SK-N-SH (cell line): ENCODE results near the gene AK2. TPM values are rescaled to one million over a fixed set of nuclear protein-coding genes. Genes with fewer than 3 reads are reported as not detected.

Source experiments
- CTCF ChIA-PET: fragments of 300-600, 350-600 bp; formaldehyde crosslinking; extraction: SDS; loops from one replicate; lab custom pipeline; 2021; lab: Yijun Ruan, JAX
- POLR2A ChIA-PET: fragments of 350-600 bp; sonication (Branson Sonifier 250); formaldehyde crosslinking; extraction: SDS; loops from one replicate; lab custom pipeline; 2020; ENCODE audit warnings: antibody characterized with exemption, inconsistent platforms; lab: Yijun Ruan, JAX
- DNase-seq: peaks from one replicate; pipeline ENCODE4 v3.0.0; 2012
- H2AFZ ChIP-seq: fragments of 200-600 bp; sonication (generic); 2 replicates; pipeline ENCODE4 v1.8.1; 2016; ENCODE audit warnings: antibody characterized with exemption, mild to moderate bottlenecking, low read depth
- H3F3A ChIP-seq: fragments of 200-600 bp; sonication (generic); replicated peaks from 2 replicates; pipeline ENCODE3; 2016; ENCODE audit warnings: antibody characterized with exemption, mild to moderate bottlenecking; ENCODE audit not compliant: insufficient read depth
- H3K27ac ChIP-seq, 2 experiments: fragments of 200-500 bp in 1 of 2; fragments of 200-600 bp in 1 of 2; sonication (Bioruptor generic) in 1 of 2; sonication (generic), shearing (Covaris generic) in 1 of 2; 2 replicates each; pipeline versions ENCODE4 v1.5.1 to v1.6.1; 2014 to 2016; ENCODE audit warnings: low read depth in 2 of 2, inconsistent platforms in 1 of 2, low read length in 1 of 2, mild to moderate bottlenecking in 1 of 2, mixed read lengths in 1 of 2
- H3K27me3 ChIP-seq: fragments of 200-600 bp; sonication (generic), shearing (Covaris generic); 2 replicates; pipeline ENCODE4 v1.6.1; 2016; ENCODE audit warnings: mixed run types; ENCODE audit not compliant: insufficient read depth
- H3K36me3 ChIP-seq, 2 experiments: fragments of 200-500 bp in 1 of 2; fragments of 200-600 bp in 1 of 2; sonication (Bioruptor generic) in 1 of 2; sonication (generic) in 1 of 2; replicated peaks in 1 of 2; 2 replicates each; pipeline versions ENCODE3 to v1.5.1; 2014 to 2016; ENCODE audit warnings: low read length in 1 of 2, mild to moderate bottlenecking in 1 of 2; ENCODE audit not compliant: insufficient read depth in 2 of 2, control insufficient read depth in 1 of 2
- H3K4me1 ChIP-seq, 2 experiments: fragments of 200-500 bp in 1 of 2; fragments of 200-600 bp in 1 of 2; sonication (Bioruptor generic) in 1 of 2; sonication (generic), shearing (Covaris generic) in 1 of 2; 2 replicates each; pipeline versions ENCODE4 v1.5.1 to v1.6.1; 2014 to 2016; ENCODE audit warnings: low read depth in 1 of 2, low read length in 1 of 2, mixed run types in 1 of 2; ENCODE audit not compliant: insufficient read depth in 2 of 2, control insufficient read depth in 1 of 2
- H3K4me2 ChIP-seq: fragments of 200-600 bp; sonication (generic), shearing (Covaris generic); 2 replicates; pipeline ENCODE4 v1.6.1; 2017; ENCODE audit warnings: mixed run types
- H3K4me3 ChIP-seq, 2 experiments: fragments of 200-500 bp in 1 of 2; fragments of 200-600 bp in 1 of 2; sonication (Bioruptor generic) in 1 of 2; sonication (generic), shearing (Covaris generic) in 1 of 2; 2 replicates each; pipeline versions ENCODE4 v1.5.1 to v1.8.1; 2014 to 2016; ENCODE audit warnings: low read depth in 2 of 2, inconsistent platforms in 1 of 2, low read length in 1 of 2, mild to moderate bottlenecking in 1 of 2, mixed read lengths in 1 of 2, moderate library complexity in 1 of 2
- H3K79me2 ChIP-seq: fragments of 200-600 bp; sonication (generic); 2 replicates; pipeline ENCODE4 v1.8.1; 2017; ENCODE audit warnings: mild to moderate bottlenecking; ENCODE audit not compliant: insufficient read depth
- H3K9ac ChIP-seq: fragments of 200-600 bp; sonication (generic); 2 replicates; pipeline ENCODE4 v1.6.1; 2017; ENCODE audit warnings: mixed run types
- H3K9me2 ChIP-seq: fragments of 200-600 bp; sonication (generic); 2 replicates; pipeline ENCODE4 v1.6.1; 2017; ENCODE audit warnings: mixed run types
- H3K9me3 ChIP-seq: fragments of 200-600 bp; sonication (generic); 2 replicates; pipeline ENCODE4 v1.6.1; 2017; ENCODE audit warnings: mixed run types, mild to moderate bottlenecking, moderate library complexity
- H4K20me1 ChIP-seq: fragments of 200-600 bp; sonication (generic); 2 replicates; pipeline ENCODE4 v1.6.1; 2017; ENCODE audit warnings: mild to moderate bottlenecking, mixed run types; ENCODE audit not compliant: insufficient read depth
- CHD2 ChIP-seq: fragments of 150-350 bp; IDR thresholded peaks from 2 replicates; pipeline ENCODE4 v1.6.1; 2018; ENCODE audit warnings: low read length; ENCODE audit not compliant: partially characterized antibody
- ELF1 ChIP-seq: IDR thresholded peaks from 2 replicates; pipeline ENCODE4 v1.4.0; 2012
- FOXJ3 ChIP-seq: sonication (generic); formaldehyde crosslinking; IDR thresholded peaks from 2 replicates; pipeline ENCODE4 v1.5.1; 2020; ENCODE audit warnings: mild to moderate bottlenecking, missing genetic modification reagents
- FOXM1 ChIP-seq: IDR thresholded peaks from 2 replicates; pipeline ENCODE4 v1.4.0; 2012; ENCODE audit warnings: low read depth, mild to moderate bottlenecking
- IRF3 ChIP-seq: fragments of 150-350 bp; IDR thresholded peaks from 2 replicates; pipeline ENCODE4 v1.6.1; 2016; ENCODE audit warnings: mild to moderate bottlenecking, low read depth, low read length
- MEF2A ChIP-seq: IDR thresholded peaks from 2 replicates; pipeline ENCODE4 v1.4.0; 2012; ENCODE audit warnings: low read depth, borderline replicate concordance
- MXI1 ChIP-seq: IDR thresholded peaks from 2 replicates; pipeline ENCODE4 v1.6.1; 2012; ENCODE audit warnings: mild to moderate bottlenecking, low read depth, low read length, improper control_type of control experiment
- NFIC ChIP-seq: IDR thresholded peaks from 2 replicates; pipeline ENCODE4 v1.4.0; 2012; ENCODE audit warnings: borderline replicate concordance
- RAD21 ChIP-seq: IDR thresholded peaks from 2 replicates; pipeline ENCODE4 v1.6.1; 2012; ENCODE audit warnings: mild to moderate bottlenecking, low read length
- REST ChIP-seq: IDR thresholded peaks from 2 replicates; pipeline ENCODE4 v1.6.1; 2012; ENCODE audit warnings: mild to moderate bottlenecking, low read depth, low read length, moderate library complexity
- RXRA ChIP-seq: IDR thresholded peaks from 2 replicates; pipeline ENCODE4 v1.4.0; 2012; ENCODE audit warnings: low read depth, mild to moderate bottlenecking, borderline replicate concordance
- TAF1 ChIP-seq: IDR thresholded peaks from 2 replicates; pipeline ENCODE4 v1.6.1; 2012; ENCODE audit warnings: low read depth, mild to moderate bottlenecking, low read length, moderate library complexity, borderline replicate concordance
- TCF12 ChIP-seq: IDR thresholded peaks from 2 replicates; pipeline ENCODE4 v1.4.0; 2012
- USF1 ChIP-seq: IDR thresholded peaks from 2 replicates; pipeline ENCODE4 v1.4.0; 2012; ENCODE audit warnings: low read depth, borderline replicate concordance
- YY1 ChIP-seq: IDR thresholded peaks from 2 replicates; pipeline ENCODE4 v1.4.0; 2012; ENCODE audit warnings: low read depth, mild to moderate bottlenecking
- WGBS: methylation state at CpG from one replicate; pipeline ENCODE4 v1.1.6; 2017; ENCODE audit warnings: low lambda C conversion rate; 5-methylcytosine and 5-hydroxymethylcytosine counted together
- polyA plus RNA-seq, 3 experiments: library from polyadenylated mRNA; depleted of rRNA; stranded (reverse); fragments of >200 nt; gene quantifications; 2 replicates each; pipeline ENCODE4 v1.2.3, GENCODE V29; 2012

Gene AK2
- polyA plus RNA-seq, 1 of the 3 experiments (the other 2 are of a cell fraction), result 191 TPM

GRCh38 chr1:33005117-33005837 is 31.4 kb downstream of the AK2 start:
- no peak for DNase-seq
- 83% methylated on average over 2 of the region's 2 CpGs for WGBS
- Histone ChIP-seq H3K4me2 (peak overlapping the region; percentile 25; the same call in 1 of the 2 replicates), H3K9ac (no peak overlapping the region), H3K4me3 (no peak overlapping the region), H4K20me1 (no peaks in the 10 kb centered on the region; the same call in 1 of the 2 replicates), H3F3A (peaks cover 9% of the 10 kb centered on the region), H3K4me1 (peaks cover 36 to 47% of the 10 kb centered on the region in 2 experiments), H3K79me2 (no peaks in the 10 kb centered on the region), H3K9me2 (no peaks in the 10 kb centered on the region), H3K9me3 (no peaks in the 10 kb centered on the region), H3K27ac (peak overlapping the region; percentile 60 to 67), H2AFZ (no peak overlapping the region), H3K36me3 (peaks cover 7 to 19% of the 10 kb centered on the region in 2 experiments), H3K27me3 (no peaks in the 10 kb centered on the region)
- ChIA-PET POLR2A (interaction anchor here (0.5 kb wide), 1 partner anchor 334 kb away, joined by 4 read pairs; no protein-coding TSS in a partner anchor), CTCF (interaction anchor here (0.7 to 8.2 kb wide), 10 partner anchors 10 to 132 kb away, joined by 3 to 95 read pairs (median 4); no protein-coding TSS in a partner anchor)
- TF ChIP-seq MXI1, result no peak
- no peak for TF ChIP-seq CHD2
- TF ChIP-seq MEF2A, result no peak
- no peak for TF ChIP-seq USF1
- no peak for TF ChIP-seq ELF1
- no peak for TF ChIP-seq NFIC
- TF ChIP-seq REST, result no peak
- no peak for TF ChIP-seq YY1
- TF ChIP-seq TAF1, result no peak
- TF ChIP-seq RAD21, result no peak
- no peak for TF ChIP-seq TCF12

- Histone ChIP-seq H3K4me2 (peak overlapping the region; percentile 25; the same call in 1 of the 2 replicates), H3K9me3 (no peaks in the 10 kb centered on the region), H3K4me3 (no peak overlapping the region), H3K79me2 (no peaks in the 10 kb centered on the region), H3K36me3 (peaks cover 7 to 19% of the 10 kb centered on the region in 2 experiments), H3K27me3 (no peaks in the 10 kb centered on the region), H3K4me1 (peaks cover 36 to 44% of the 10 kb centered on the region in 2 experiments), H3K9me2 (no peaks in the 10 kb centered on the region), H2AFZ (no peak overlapping the region), H3K9ac (no peak overlapping the region), H3F3A (peaks cover 9% of the 10 kb centered on the region), H3K27ac (peak overlapping the region in 1 of 2 experiments; percentile 60; a peak in 2 of 4 replicates), H4K20me1 (no peaks in the 10 kb centered on the region; the same call in 1 of the 2 replicates)
- ChIA-PET CTCF (interaction anchor here (0.9 to 8.2 kb wide), 8 partner anchors 10 to 132 kb away, joined by 3 to 95 read pairs (median 4); no protein-coding TSS in a partner anchor), POLR2A (interaction anchor here (0.5 kb wide), 1 partner anchor 333 kb away, joined by 4 read pairs; no protein-coding TSS in a partner anchor)
- DNase-seq, result no peak
- 92% methylated on average over 2 of the region's 2 CpGs for WGBS
- TF ChIP-seq RXRA (no peak), IRF3 (no peak), REST (no peak), FOXJ3 (CRISPR knock-in tag) (no peak), FOXM1 (no peak), TCF12 (no peak), TAF1 (no peak)
Measured at GRCh38 chr1:33004613-33005012, 32.1 kb downstream of the AK2 start.
